GM21737 (cell line): Measurements from ENCODE around the gene PRIMA1.

Experiments
- ATAC-seq: cut with Tn5 transposase; IDR thresholded peaks from one replicate; pipeline ENCODE4 v1.9.1; 2021; ENCODE audit warnings: mild to moderate bottlenecking, moderate library complexity; ENCODE audit not compliant: unreplicated experiment

Gene PRIMA1

GRCh38 chr14:93715279-93715927 is 72.9 kb downstream of the PRIMA1 start:
- no peak for ATAC-seq

GRCh38 chr14:93714605-93715004 is 73.7 kb downstream of the PRIMA1 start:
- no peak for ATAC-seq

DNA sequence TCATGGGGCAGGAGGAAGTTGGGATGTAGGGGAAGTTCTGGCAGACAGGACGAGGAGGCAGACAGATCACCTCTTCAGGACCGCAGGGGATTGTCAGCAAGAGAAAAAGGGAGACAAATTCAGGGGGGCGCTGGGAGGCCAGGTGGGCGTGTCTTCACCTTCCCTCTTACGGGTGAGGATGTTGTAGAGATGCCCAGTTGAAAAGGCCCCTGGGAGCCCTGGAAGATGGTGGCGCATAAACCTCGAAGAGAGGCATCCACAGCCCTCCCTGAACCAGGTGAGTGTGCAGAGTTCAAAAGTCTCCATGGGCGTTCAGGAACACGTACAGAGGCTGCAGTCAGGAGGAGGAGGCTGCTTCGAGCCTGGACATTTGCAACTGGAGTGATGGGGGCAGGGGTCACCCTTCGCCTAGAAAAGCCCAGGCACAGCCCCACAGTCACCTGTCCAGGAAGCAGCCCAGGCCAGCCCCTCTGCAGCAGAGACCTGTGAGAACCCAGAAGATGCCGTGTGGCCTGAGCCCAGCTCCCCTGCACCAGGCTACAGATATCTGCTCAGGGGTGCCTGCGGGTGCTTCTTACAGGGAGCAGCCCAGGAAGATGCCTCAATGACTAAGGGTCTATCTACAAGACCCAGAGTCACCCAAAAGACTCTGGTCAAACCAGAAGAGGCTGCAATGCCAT is 74.4 kb downstream of the PRIMA1 start:
- ATAC-seq: no peak

DNA sequence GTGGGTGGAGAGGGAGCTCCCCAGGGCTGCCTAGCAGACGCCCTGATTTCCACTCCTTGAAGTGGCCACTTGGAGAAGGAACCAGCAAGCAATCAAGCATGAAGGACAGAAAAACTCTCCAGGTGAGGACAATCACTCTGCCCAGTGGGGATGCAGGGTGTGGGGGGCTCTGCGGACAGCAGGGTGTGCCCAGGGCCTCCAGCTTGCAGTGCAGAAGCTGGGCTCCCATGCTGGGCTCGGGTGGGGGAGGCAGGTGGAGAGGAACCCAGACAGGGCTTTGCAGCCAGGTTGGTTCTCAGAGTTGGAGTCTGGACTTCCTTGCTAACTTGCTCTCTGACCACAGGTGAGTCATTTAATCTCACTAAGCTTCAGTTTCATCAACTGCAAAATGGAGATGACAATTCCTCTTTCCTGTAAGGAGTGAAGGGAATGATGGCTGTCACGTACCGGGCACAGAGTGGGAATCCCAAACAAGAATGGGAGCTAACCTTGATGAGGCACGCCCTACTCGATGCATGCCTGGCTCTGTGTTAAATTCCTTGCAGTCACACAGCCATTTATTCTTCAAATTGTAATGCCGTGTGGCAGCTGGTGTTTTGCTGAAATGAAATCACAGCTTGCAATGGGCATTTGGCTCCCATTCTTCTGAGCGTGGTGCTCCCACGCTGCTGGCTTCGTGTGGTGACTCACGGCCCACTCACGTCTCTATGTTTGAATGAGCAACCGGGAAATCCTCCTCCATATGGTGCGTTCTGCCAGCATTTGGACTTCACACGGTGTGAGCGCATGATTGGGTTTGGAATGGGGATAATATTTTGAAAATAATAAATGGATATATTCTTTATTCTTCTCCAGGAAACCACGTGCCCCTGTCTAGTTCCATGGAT is 75.2 kb downstream of the PRIMA1 start:
- ATAC-seq: no peak

GRCh38 chr14:93712079-93712837 is 76.0 kb downstream of the PRIMA1 start:
- no peak for ATAC-seq

DNA sequence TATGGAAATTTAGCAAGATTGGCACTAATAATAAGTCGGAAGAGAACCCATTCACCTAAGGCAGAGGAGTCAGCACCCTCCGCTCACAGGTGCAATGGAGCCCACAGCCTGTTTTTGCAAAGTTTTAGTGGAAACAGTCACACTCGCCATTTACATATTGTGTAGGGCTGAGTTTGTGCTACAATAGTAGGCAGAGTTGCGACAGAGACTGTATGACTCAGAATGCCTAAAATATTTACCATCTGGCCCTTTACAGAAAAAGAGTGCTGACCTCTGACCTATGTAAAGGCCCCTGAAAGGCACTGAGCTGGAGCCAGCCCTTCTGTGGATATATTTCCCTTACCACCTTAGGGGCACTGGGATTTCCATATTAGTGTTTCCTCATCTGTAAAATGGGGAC is 79.0 kb downstream of the PRIMA1 start:
- ATAC-seq: no peak

DNA sequence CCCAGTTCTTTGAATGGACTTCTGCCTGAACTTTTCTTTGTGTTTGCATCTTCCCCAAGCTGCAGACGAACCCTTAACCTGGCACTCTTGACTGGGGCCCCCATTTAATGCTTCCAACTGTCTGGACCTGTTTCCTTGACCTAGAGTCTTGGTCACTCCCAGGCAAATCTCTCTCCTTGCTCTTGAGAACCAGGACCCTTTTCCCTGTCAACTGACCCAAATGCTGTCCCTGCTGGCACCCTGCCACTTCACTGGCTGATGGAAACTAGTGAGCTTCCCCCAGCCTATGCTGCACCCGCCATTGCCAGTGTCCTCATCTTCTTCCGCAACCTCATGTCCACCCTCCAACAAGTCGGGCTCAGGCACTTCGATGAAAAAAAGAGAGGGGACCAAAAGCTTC is 79.5 kb downstream of the PRIMA1 start:
- no peak for ATAC-seq

DNA sequence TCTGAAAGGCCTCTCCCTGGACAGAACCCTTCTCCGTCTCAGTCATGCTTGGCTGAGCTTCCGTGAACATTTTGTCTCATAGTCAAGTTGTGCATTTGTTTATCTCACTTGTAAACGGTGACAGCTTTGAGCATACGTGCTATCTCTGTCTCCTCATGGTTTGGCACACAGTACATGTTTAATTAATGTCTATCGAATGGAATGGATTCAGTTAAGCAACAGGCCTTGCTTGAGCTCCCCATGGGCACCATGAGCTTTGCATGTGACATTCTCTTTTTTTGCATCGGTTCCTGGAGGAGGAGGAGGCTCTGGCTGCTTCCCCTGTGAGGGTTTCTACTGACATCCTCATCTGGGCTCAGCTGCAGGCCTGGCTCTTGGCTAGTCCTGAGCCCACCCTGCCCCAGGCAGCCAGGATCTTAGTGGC is 80.0 kb downstream of the PRIMA1 start:
- ATAC-seq: no peak

- no peak for ATAC-seq
These were observed 80.8 kb downstream of the PRIMA1 start for GRCh38 chr14:93707475-93707874.

- ATAC-seq: no peak
These were observed 81.8 kb downstream of the PRIMA1 start for GRCh38 chr14:93706360-93706955.

- no peak for ATAC-seq
These were observed 82.7 kb downstream of the PRIMA1 start for GRCh38 chr14:93705513-93706156.

- no peak for ATAC-seq
These were observed 84.3 kb downstream of the PRIMA1 start for GRCh38 chr14:93703941-93704340.

GRCh38 chr14:93702946-93703345 is 85.3 kb downstream of the PRIMA1 start:
- no peak for ATAC-seq

DNA sequence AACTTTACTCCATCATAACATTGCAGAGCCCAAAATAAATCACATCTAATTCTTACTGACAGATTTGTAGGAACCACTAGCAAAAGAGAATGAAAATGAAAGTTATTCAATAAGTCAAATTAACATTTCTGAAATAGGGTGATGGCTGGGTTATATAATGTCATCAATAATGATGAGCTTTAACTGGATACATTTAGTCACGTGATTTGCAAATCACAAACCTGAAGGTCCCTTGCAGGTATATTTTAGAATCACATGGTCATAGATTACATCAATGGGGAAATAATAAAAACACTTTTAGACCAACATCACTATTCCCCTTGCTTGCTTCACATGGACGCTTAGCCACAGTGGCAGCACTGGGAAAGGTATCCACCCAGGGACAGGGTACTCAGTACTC is 86.7 kb downstream of the PRIMA1 start:
- ATAC-seq: no peak

- no peak for ATAC-seq
These were observed 87.4 kb downstream of the PRIMA1 start for GRCh38 chr14:93700928-93701327.

DNA sequence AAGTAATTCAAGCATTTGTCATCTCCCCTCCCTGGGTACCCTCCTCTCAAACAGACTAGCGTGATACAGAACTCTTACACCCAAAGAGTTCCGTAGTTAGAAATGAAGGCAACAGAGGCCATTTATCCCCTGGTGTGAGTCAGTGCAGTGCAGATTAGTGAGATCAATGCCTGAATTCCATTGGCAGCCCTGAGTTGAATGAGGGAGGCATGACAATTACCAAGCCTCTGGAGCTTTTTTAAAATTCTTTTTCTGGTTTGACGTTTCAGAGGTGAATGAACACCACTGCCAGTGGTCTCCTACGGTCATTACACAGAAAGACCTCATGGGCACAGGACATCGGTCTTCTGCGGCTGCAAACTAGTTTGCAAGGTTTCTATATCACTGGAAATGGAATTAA is 94.4 kb downstream of the PRIMA1 start:
- no peak for ATAC-seq

DNA sequence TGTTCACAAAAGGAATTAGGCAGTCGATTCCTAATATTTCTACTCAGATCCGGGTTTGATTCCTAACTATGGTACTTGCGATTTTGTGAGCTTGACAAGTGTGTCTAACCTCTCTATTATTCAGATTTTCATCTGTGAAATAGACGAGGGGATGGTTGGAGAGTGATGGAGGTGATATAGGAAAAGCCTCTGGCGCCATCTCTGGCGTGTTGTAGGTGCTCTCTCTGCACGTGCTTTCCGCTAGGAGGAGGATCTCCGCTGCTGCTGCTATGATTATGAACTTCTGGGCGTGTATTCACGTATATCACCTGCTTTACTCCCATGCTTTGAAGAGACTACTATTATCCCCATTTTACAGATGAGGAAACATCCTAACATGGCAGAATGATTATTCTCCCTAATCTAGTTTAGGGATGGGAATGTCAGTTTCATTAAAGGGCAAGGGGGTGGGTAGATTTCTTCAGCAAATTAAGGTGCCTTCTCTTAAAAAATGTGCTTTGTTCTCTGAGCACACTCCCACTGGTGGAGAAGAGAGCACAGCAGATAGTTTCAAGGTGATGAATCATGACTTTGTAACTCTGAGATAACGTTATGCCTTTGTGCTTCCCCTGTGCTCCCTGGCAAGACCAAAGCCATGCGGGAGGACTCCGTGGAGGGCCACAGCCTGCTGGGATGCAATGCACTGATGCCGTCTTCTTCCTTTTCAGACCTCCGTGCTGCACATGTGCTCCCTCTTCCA is 97.1 kb downstream of the PRIMA1 start:
- ATAC-seq: no peak

- no peak for ATAC-seq
These were observed 98.1 kb downstream of the PRIMA1 start for GRCh38 chr14:93690146-93690545.

DNA sequence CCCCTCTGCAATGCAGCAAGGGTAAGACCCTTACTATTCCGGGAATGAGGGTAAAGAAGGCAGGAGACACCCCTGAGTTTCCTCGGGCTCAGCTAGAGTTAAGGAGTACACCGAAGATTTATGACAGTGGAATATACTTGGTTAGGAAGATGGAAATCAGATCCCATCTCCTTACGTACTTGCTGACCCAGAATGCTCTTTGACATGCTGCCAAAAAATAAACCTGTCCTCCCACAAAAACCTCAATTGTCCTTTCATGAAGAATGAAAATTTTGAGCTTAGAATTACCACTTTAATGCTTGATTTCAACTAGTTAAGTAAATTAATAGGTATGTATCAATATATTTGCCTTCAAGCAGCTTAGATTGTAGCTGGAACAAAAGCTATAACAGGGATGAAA is 99.5 kb downstream of the PRIMA1 start:
- ATAC-seq: no peak
